D721Med (cell line): Measurements from ENCODE around the gene CEP85L.

Source experiments
- DNase-seq: peaks from one replicate; pipeline ENCODE4 v3.0.0; 2011; ENCODE audit warnings: low spot score; ENCODE audit not compliant: insufficient read length
- FAIRE-seq: peaks from 2 replicates; lab custom pipeline; 2011; peaks lifted over from hg19 to GRCh38; lab: Jason Lieb, UNC
- CTCF ChIP-seq: IDR thresholded peaks from 2 replicates; pipeline ENCODE4 v1.5.1; 2012; ENCODE audit warnings: mild to moderate bottlenecking, control low read depth; ENCODE audit not compliant: insufficient read depth; ENCODE audit errors: missing control alignments

The CEP85L gene

GRCh38 chr6:118546880-118547218 lies 104.5 kb downstream of the CEP85L start:
- FAIRE-seq = no peak
- TF ChIP-seq CTCF = no peak
- DNase-seq = no peak

- no peak for TF ChIP-seq CTCF
- DNase-seq = no peak
- FAIRE-seq = peak; percentile 51
Measured at GRCh38 chr6:118546164-118546879, 105.1 kb downstream of the CEP85L start.

- no peak for FAIRE-seq
Measured at GRCh38 chr6:118544105-118544504, 107.3 kb downstream of the CEP85L start.

GRCh38 chr6:118542184-118542952 lies 109.0 kb downstream of the CEP85L start:
- FAIRE-seq (no peak), DNase-seq (no peak)
- no peak for TF ChIP-seq CTCF

More at GRCh38 chr6:118544105-118544504, 107.3 kb downstream of the CEP85L start:
- TF ChIP-seq CTCF = no peak
- no peak for DNase-seq

- FAIRE-seq (no peak), DNase-seq (no peak)
- no peak for TF ChIP-seq CTCF
Measured at GRCh38 chr6:118537574-118537973, 113.8 kb downstream of the CEP85L start.

GRCh38 chr6:118536478-118536877 lies 114.9 kb downstream of the CEP85L start:
- DNase-seq = no peak
- no peak for TF ChIP-seq CTCF
- FAIRE-seq = no peak

- no peak for FAIRE-seq
- TF ChIP-seq CTCF = no peak
- DNase-seq = no peak
Measured at GRCh38 chr6:118535176-118535844, 116.1 kb downstream of the CEP85L start.
